IPS-20b (cell line): Measurements from ENCODE around the gene NHLRC4.
"Not testable (repeated sequence)": the region's sequence is repeated elsewhere in the genome, so short reads cannot be mapped to it uniquely, and the experiment has no call there.

Source experiments
- H3K27ac ChIP-seq: one replicate; pipeline ENCODE4 v1.5.1; 2013; ENCODE audit warnings: low read length
- H3K27me3 ChIP-seq: 2 replicates; pipeline ENCODE4 v1.6.1; 2013; ENCODE audit warnings: mild to moderate bottlenecking, low read length, inconsistent platforms; ENCODE audit not compliant: insufficient read depth
- H3K36me3 ChIP-seq: 2 replicates; pipeline ENCODE4 v1.6.1; 2013; ENCODE audit warnings: low read depth, mild to moderate bottlenecking, inconsistent platforms, low read length, moderate library complexity; ENCODE audit not compliant: insufficient read depth
- H3K4me1 ChIP-seq: 2 replicates; pipeline ENCODE4 v1.6.1; 2013; ENCODE audit warnings: mild to moderate bottlenecking, control low read depth, inconsistent platforms, low read length, moderate library complexity; ENCODE audit not compliant: insufficient read depth
- H3K4me3 ChIP-seq: 2 replicates; pipeline ENCODE4 v1.5.1; 2013; ENCODE audit warnings: mild to moderate bottlenecking, low read length, inconsistent platforms
- H3K9ac ChIP-seq: 2 replicates; pipeline ENCODE4 v1.6.1; 2013; ENCODE audit warnings: low read depth, mild to moderate bottlenecking, inconsistent platforms, low read length, moderate library complexity
- H3K9me3 ChIP-seq: 2 replicates; pipeline ENCODE4 v1.6.1; 2013; ENCODE audit warnings: mild to moderate bottlenecking, low read depth, low read length, inconsistent platforms; ENCODE audit not compliant: insufficient read depth

The NHLRC4 gene

GRCh38 chr16:591892-592517, 25.2 kb downstream of the NHLRC4 start:
- no peak overlapping the region for H3K4me3 ChIP-seq
- no peak overlapping the region for H3K27ac ChIP-seq
- no peaks in the 10 kb centered on the region for H3K9me3 ChIP-seq
- no peaks in the 10 kb centered on the region for H3K36me3 ChIP-seq
- peaks cover 33% of the 10 kb centered on the region for H3K27me3 ChIP-seq
- no peak overlapping the region for H3K9ac ChIP-seq
- H3K4me1 ChIP-seq = no peaks in the 10 kb centered on the region

GRCh38 chr16:592518-593306, 25.9 kb downstream of the NHLRC4 start:
- no peaks in the 10 kb centered on the region for H3K9me3 ChIP-seq
- H3K4me1 ChIP-seq = no peaks in the 10 kb centered on the region
- H3K27me3 ChIP-seq = peaks cover 25% of the 10 kb centered on the region
- no peak overlapping the region for H3K9ac ChIP-seq
- no peaks in the 10 kb centered on the region for H3K36me3 ChIP-seq
- no peak overlapping the region for H3K4me3 ChIP-seq
- H3K27ac ChIP-seq = no peak overlapping the region

DNA sequence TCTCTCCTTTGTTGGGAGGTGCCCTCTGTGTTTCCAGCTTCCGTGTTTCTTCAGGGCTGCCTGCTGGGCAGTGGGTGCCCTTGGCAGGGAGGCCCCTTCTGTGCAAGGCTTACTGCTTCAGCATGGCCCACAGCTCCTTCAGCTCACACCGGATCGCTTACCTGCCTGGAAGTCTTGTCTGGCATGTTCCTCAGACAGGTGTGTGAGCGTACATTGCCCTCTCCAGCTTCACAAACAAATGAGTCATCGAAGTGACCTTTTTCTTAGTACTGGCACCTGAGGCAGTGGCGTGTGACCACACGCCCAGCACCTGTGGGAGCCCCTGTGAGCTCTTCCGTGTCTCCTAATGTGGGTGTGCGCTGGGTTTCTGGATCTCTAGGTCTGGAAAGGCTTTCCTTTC, 26.6 kb downstream of the NHLRC4 start:
- H3K27me3 ChIP-seq = peaks cover 21% of the 10 kb centered on the region
- no peaks in the 10 kb centered on the region for H3K36me3 ChIP-seq
- H3K4me3 ChIP-seq = no peak overlapping the region
- no peak overlapping the region for H3K9ac ChIP-seq
- no peaks in the 10 kb centered on the region for H3K4me1 ChIP-seq
- H3K27ac ChIP-seq = no peak overlapping the region
- no peaks in the 10 kb centered on the region for H3K9me3 ChIP-seq

DNA sequence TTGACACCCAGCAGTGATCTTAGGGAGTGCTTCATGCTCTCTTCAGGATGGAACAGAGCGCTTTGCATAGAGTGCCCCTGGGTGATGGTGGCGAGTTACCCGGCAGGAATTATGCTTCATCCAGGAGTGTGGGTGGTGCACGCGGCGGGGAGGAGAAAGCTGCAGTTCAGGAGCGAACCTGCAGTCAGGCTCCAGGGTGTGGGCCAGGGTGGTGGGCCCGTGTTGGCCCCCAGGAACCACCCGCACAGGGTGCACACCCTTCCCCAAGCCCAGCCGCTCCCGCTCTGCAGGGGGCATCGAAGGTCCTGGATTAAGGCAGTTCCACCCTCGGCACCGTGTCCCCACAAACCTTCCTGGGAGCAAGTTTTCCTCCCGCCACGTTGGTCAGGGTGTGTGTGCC, 27.0 kb downstream of the NHLRC4 start:
- Histone ChIP-seq H3K4me3 (no peak overlapping the region), H3K27ac (no peak overlapping the region), H3K4me1 (no peaks in the 10 kb centered on the region), H3K27me3 (peaks cover 21% of the 10 kb centered on the region), H3K9ac (no peak overlapping the region), H3K36me3 (no peaks in the 10 kb centered on the region), H3K9me3 (no peaks in the 10 kb centered on the region)

DNA sequence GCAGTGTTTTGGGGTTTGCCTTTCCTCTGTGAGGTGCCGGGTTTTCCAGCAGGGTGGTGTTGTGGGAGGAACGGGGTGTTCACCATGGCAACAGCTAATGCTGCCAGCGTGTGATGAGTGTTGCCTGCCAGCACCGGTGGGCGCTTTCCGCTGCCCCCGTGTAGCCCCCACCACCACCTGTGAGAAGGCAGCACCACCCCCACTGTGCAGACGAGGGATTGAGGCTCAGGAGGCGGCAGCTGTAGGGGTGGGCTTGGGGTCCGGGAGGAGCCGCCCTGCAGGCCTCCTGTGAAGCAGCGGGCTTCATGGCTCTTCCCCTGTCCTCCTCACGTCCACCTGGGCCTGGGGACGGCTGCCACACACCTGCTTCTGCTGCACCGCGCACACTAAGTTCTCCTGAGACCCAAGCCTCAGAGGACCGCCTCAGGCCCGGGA, 28.3 kb downstream of the NHLRC4 start:
- H3K9ac ChIP-seq = no peak overlapping the region
- H3K27ac ChIP-seq = no peak overlapping the region
- H3K27me3 ChIP-seq = peaks cover 21% of the 10 kb centered on the region
- no peaks in the 10 kb centered on the region for H3K4me1 ChIP-seq
- no peaks in the 10 kb centered on the region for H3K9me3 ChIP-seq
- no peaks in the 10 kb centered on the region for H3K36me3 ChIP-seq
- H3K4me3 ChIP-seq = no peak overlapping the region

DNA sequence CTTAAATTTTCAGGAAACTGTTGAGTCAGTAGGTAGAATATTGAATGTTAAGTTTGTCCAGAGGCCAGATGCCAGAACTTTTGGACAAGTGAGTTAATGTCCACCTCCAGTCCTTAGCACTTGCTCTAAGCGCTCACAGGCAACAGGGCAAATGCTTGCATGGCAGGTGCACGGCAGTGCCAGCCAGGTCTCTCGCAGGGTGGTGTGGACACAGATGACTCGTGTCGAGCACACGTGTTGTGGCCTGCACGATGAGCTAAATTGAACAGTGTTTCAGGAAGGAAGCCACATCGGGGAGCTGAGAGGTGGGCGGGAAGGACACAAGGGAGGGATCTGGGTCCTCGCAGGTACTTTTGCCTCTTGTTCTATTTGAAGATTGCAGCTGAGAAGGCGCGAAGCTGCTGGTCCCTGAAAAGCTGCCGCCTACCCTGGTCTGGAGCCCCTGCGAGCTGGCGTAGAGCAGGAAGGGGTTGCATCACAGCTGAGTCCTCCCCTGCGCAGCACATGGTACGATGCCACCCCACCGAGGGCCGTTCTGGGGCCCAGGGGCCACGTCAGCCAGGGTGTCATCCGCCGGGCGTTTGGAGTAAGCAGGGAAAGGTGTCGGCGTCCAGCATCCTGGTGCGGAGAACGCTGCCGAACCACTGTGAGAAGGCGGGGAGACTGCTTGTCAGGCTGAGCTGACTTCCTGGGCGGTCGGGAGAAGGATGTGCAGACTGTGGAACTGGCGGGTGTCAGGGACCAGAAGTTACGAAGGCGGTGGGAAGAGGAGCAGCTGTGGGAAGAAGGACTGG, 29.3 kb downstream of the NHLRC4 start:
- Histone ChIP-seq H3K4me1 (no peaks in the 10 kb centered on the region), H3K27me3 (peaks cover 12% of the 10 kb centered on the region), H3K9me3 (no peaks in the 10 kb centered on the region), H3K36me3 (no peaks in the 10 kb centered on the region), H3K4me3 (no peak overlapping the region), H3K27ac (no peak overlapping the region), H3K9ac (no peak overlapping the region)

DNA sequence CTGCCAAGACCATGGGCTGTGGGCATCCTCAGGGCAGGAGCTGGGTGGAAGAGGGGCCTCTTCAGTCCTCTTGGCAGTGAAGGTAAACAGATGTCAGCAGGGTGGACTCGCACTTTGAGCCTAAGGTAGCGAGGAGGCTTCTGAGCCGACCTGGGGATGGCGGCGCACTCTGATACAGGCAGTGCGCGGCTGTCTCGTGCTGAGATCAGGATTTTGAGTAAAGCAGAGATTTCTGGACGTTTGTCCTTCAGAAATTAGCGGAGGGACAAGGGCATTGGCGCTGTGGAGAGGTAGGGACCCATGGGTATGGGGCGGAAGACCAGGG, 29.9 kb downstream of the NHLRC4 start:
- H3K4me1 ChIP-seq = no peaks in the 10 kb centered on the region
- no peak overlapping the region for H3K9ac ChIP-seq
- no peak overlapping the region for H3K4me3 ChIP-seq
- no peak overlapping the region for H3K27ac ChIP-seq
- no peaks in the 10 kb centered on the region for H3K36me3 ChIP-seq
- peaks cover 7% of the 10 kb centered on the region; the same call in 1 of the 2 replicates for H3K27me3 ChIP-seq
- H3K9me3 ChIP-seq = no peaks in the 10 kb centered on the region

GRCh38 chr16:597655-598054, 30.9 kb downstream of the NHLRC4 start:
- not testable (repeated sequence) for H3K4me1 ChIP-seq, H3K9ac ChIP-seq, H3K4me3 ChIP-seq, H3K9me3 ChIP-seq, H3K27ac ChIP-seq, H3K36me3 ChIP-seq, H3K27me3 ChIP-seq

DNA sequence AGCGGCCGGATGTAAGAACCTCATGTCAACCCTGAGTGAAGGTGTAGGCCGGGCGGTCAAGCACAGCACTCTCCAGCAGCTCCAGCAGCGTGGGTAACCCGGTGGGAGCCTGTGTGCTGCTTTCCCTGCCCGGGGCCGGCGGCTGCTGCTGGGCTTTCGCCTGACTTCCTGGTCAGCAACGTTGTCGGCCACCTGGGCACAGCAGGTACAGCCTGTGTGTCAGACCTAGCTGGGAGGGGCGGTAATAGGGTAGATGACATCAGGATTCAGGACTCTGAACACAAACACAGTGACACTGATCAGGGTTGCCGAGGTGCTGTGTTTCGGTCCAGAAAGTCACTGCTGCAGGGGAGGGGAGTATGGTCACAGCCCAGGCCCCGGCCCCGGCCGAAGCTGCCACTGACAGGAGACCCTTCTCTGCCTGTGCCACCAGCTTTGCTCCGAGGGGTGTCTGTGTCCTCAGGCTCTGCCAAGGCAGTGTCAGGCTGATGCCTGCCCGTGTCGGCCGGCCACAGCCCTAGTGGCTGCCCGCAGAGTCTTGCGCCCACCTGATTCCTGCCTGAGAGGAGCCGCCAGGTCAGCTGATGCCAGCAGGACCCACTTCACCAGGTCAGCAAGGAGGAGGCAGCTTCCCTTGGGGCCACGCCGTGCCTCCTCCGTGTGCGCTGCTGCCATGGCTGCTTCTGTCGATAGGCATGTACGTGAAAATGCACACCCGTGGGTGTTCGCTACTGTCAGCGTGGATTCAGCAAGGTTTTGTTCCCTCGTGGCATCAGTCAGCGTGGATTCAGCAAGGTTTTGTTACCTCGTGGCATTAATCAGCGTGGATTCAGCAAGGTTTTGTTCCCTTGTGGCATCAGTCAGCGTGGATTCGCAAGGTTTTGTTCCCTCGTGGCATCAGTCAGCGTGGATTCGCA, 32.3 kb downstream of the NHLRC4 start:
- H3K4me3 ChIP-seq = no peak overlapping the region
- no peak overlapping the region for H3K27ac ChIP-seq
- no peak overlapping the region for H3K9ac ChIP-seq
- no peaks in the 10 kb centered on the region for H3K9me3 ChIP-seq
- H3K4me1 ChIP-seq = no peaks in the 10 kb centered on the region
- H3K36me3 ChIP-seq = no peaks in the 10 kb centered on the region
- H3K27me3 ChIP-seq = no peaks in the 10 kb centered on the region; the same call in 1 of the 2 replicates

DNA sequence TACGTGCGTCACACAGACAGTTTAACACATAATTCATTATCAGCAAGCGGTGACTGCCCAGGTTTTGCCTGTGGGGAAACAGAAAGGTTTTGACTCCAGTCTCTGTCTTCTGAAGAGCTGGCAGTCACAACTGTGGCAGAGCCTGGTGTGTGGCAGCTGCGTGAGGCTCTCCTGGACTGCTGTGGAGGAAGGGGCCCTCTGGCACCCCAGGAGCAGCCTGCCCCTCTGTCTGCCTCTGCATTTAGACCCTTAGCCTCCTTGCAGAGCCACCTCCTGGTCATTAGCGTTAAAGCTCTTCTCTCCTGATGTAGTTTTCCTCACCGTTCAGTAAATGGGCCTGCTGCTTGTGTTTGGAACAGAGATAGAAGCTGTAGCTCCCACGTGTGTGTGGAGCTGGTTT, 34.0 kb downstream of the NHLRC4 start:
- Histone ChIP-seq H3K36me3 (no peaks in the 10 kb centered on the region), H3K4me3 (no peak overlapping the region), H3K9me3 (peaks cover 7% of the 10 kb centered on the region), H3K9ac (no peak overlapping the region), H3K27ac (no peak overlapping the region), H3K27me3 (no peaks in the 10 kb centered on the region), H3K4me1 (no peaks in the 10 kb centered on the region)

DNA sequence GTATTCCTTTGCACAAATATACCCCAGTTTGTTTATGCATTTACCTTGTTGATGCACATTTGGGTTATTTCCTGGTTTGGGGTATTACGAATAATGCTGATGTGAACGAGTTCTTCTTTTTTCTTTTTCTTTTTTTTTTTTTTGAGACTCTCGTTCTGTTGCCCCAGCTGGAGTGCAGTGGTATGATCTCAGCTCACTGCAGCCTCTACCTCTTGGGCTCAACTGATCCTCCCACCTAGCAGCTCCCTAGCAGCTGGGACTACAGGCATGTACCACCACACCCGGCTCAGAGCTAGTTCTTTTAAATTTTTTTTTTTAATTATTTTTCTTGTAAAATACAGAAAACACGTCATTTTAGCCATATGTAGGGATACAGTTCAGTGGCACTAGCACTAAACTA, 37.1 kb downstream of the NHLRC4 start:
- no peak overlapping the region for H3K9ac ChIP-seq
- H3K27ac ChIP-seq = no peak overlapping the region
- peaks cover 7% of the 10 kb centered on the region for H3K9me3 ChIP-seq
- no peak overlapping the region for H3K4me3 ChIP-seq
- H3K36me3 ChIP-seq = no peaks in the 10 kb centered on the region
- H3K27me3 ChIP-seq = no peaks in the 10 kb centered on the region
- H3K4me1 ChIP-seq = no peaks in the 10 kb centered on the region
